ENCODE measurements around the gene GRIA2.

DNA sequence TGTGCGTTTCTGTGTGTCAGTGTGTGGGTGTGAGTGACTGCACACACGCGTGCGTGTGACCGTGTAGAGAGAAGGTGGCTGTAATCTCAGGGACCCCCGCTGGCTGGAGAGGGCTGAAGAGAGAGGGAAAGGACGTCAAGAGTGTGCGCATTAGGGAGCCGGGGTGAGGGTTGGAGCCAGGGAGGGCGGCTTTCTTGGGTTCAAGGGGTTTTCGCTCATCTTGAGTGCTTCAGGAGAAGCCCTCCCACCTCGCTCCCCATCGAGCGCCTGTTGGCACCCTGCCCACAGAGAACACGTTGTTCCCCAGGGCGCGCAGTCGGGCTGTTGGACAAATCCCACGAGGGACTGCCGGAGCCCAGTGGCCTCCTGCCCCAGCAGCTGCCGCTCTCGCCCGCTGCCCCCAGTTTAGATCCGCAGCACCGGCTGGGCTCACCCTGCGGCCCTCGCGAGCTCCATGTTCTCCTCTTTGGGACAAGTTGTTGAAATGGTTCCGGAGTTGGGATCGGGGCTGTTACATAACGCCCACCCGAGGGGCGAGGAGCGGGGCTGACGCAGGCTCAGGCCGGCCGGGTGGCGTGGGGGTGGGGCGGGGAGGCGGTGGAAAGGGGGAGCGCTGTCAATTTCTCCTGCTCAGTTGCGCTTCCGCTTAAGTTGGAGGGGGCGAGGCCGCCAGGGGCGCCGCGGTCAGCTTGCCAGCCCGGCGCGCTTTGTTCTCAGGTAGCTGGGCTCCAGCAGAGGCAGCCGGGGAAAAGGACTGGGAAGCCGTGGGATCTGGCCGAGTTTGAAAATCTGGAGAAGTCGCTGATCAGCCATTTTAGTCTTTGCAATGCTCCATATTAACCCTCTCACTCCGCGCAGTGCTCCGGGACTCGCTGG, 1.6 kb downstream of the GRIA2 start:
- TF ChIP-seq POLR2A (IDR thresholded peaks at IDR 0.05) (no peak), CTCF (IDR thresholded peaks at IDR 0.05) (no peak), POLR2AphosphoS5 (IDR thresholded peaks at IDR 0.05) (no peak)
